ENCODE measurements around the gene MTHFR.
A peak's percentile ranks its signal among the peaks of the same experiment; 100 is the strongest.

Gene MTHFR

DNA sequence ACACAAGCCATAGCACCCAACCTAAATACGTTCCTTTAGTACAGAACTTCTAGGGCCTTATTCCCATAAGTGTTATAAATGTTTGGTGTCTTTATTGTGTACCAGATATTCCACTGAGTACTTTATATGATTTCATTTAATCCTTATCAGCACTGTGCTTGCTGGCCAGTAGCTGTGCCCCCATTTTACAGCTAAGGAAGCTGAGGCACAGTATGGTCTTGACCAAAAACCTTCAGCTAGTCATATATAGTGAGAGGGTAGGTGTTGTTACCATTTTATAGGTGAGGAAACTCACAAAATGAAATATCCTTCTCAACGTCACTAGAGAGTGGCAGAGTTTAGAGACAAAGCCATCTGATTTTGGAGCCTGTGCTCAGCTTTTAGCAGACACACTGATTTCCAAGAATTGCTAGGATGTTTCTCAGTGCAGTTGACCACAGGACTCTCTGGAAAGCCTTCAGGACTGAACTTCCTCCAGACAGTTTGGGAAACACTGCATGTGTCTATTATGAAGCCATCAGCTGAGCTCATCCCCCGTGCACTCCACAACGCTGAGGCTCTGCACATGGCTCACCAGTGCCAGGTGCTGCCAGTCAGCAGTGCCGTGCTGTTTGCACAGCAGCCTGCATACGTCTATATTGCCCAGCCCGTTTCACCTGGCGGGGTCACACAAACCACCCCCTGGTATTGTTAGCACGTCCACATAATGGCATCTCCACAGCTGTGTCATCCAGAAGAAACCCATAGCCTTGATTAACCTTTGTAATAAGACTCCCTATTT is 26.4 kb upstream of the MTHFR start:
- in situ Hi-C loops (cut with HindIII; ENCODE audit: low sequenced_read_pairs), result no loop called here
- TF ChIP-seq, protein P1, sequence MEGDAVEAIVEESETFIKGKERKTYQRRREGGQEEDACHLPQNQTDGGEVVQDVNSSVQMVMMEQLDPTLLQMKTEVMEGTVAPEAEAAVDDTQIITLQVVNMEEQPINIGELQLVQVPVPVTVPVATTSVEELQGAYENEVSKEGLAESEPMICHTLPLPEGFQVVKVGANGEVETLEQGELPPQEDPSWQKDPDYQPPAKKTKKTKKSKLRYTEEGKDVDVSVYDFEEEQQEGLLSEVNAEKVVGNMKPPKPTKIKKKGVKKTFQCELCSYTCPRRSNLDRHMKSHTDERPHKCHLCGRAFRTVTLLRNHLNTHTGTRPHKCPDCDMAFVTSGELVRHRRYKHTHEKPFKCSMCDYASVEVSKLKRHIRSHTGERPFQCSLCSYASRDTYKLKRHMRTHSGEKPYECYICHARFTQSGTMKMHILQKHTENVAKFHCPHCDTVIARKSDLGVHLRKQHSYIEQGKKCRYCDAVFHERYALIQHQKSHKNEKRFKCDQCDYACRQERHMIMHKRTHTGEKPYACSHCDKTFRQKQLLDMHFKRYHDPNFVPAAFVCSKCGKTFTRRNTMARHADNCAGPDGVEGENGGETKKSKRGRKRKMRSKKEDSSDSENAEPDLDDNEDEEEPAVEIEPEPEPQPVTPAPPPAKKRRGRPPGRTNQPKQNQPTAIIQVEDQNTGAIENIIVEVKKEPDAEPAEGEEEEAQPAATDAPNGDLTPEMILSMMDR (IDR thresholded peaks at IDR 0.05; ENCODE audit: low read depth, low read length), result no peak
- no peak overlapping the region for H3K4me3 ChIP-seq (ENCODE audit: low read depth, low read length)
- DNase-seq (ENCODE audit: low read depth, low spot score), result no peak

DNA sequence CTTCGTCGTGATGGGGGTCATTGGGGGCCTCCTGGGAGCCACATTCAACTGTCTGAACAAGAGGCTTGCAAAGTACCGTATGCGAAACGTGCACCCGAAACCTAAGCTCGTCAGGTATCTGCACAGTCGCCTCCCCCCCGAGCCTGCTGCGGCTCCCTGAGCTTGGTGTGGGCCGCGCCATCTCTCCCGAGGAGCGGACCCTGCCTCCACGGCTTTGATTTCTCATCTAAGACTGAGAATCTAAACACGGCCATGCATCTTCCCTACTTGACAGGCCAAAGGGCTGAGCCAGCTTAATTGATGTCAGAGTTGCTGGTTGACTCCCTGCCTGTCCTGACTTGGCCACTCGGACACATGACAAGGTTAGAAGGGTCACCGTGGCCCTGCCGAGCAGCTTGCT is 22.7 kb upstream of the MTHFR start:
- TF ChIP-seq, protein P1 (IDR thresholded peaks at IDR 0.05; ENCODE audit: low read depth, low read length), result no peak
- DNase-seq (ENCODE audit: low read depth, low spot score), result no peak
- in situ Hi-C loops (cut with HindIII; ENCODE audit: low sequenced_read_pairs), result no loop called here
- H3K4me3 ChIP-seq (ENCODE audit: low read depth, low read length), result no peak overlapping the region

DNA sequence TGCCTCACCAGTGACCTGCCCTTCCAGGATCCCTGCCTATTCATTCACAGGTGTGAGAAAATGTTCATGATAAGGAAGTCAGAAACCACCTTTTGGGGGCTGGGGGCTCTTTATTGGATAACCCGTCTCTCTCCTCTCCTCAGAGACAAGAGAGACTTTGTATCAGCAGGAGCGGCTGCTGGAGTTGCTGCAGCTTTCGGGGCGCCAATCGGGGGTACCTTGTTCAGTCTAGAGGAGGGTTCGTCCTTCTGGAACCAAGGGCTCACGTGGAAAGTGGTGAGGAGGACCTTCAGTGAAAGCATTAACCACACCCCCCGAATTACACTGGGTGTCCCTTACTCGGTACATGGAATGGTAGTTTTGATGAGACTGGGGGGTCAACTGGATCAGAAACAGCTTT is 21.2 kb upstream of the MTHFR start:
- no peak overlapping the region for H3K4me3 ChIP-seq (ENCODE audit: low read depth, low read length)
- in situ Hi-C loops (cut with HindIII; ENCODE audit: low sequenced_read_pairs), result no loop called here
- TF ChIP-seq, protein P1 (IDR thresholded peaks at IDR 0.05; ENCODE audit: low read depth, low read length), result no peak
- DNase-seq (ENCODE audit: low read depth, low spot score), result no peak

DNA sequence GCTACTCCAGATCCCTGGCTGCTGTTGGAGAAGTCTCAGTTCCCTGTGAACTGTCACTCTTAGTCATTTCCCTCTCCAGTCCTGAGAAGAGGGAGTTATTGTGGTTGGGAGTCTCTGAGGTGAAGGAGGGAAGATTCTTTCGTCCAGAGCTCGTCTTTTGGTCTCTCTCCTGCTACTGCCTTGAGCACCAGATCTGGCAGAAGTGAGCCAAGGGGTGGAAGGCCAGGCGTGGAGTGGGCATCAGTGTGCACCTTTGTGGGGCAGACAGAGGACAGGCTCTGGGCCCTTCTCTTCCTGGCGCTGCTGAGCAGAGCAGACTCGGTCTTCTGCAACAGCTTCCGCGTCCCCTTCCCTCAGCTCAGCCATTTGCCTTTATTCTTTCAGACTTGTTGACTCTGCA is 19.4 kb upstream of the MTHFR start:
- H3K4me3 ChIP-seq (ENCODE audit: low read depth, low read length), result no peak overlapping the region
- TF ChIP-seq, protein P1 (IDR thresholded peaks at IDR 0.05; ENCODE audit: low read depth, low read length), result no peak
- no peak for DNase-seq (ENCODE audit: low read depth, low spot score)
- in situ Hi-C loops (cut with HindIII; ENCODE audit: low sequenced_read_pairs), result no loop called here

DNA sequence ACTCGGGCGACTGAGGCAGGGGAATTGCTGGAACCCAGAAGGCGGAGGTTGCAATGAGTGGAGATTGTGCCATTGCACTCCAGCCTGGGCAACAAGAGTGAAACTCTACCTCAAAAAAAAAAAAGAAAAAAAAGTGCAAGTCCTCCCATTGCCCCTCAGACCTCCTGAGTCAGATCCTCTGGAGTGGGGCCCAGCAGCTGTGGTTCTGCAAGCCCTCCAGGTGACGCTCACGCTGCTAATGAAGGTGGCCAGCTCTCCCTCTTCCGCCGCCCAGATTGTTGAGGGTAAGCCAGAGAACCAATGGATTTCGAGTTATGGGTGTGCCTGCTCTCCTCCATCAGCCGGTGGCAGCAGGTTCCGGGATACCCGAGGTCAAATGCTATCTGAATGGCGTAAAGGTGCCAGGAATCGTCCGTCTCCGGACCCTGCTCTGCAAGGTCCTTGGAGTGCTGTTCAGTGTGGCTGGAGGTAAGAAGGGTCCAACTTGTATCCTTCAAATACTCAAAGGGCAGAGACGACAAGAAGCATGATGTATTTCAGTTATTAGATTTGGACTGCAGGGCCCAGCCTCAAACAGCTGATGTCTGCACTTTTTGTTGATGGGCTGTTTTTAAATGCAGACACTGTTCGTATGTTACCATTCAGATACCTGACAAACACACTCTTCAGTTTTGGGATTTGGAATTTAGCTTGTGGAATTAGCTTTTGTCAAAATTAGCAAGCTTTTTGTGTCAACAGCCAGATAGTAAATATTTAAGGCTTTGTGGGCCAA is 17.8 kb upstream of the MTHFR start:
- H3K4me3 ChIP-seq (ENCODE audit: low read depth, low read length), result no peak overlapping the region
- in situ Hi-C loops (cut with HindIII; ENCODE audit: low sequenced_read_pairs), result no loop called here
- TF ChIP-seq, protein P1 (IDR thresholded peaks at IDR 0.05; ENCODE audit: low read depth, low read length), result no peak
- DNase-seq (ENCODE audit: low read depth, low spot score), result peak; percentile 28

DNA sequence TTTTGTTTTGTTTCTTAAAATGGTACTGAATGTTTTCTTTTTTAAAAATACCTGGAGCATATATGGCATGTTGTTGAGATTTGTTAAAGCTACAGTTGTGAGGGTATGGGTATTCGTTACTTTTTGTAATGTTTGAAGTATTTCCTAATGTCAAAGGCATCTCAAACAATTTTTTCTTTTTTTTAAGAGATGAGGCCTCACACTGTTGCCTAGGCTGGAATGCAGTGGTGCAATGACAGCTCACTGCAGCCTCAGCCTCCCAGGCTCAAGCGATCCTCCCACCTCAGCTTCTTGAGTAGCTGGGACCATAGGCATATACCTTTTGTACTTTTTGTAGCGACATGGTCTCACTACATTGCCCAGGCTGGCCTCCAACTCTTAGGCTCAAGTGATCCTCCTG is 16.3 kb upstream of the MTHFR start:
- DNase-seq (ENCODE audit: low read depth, low spot score), result peak; percentile 12
- TF ChIP-seq, protein P1 (IDR thresholded peaks at IDR 0.05; ENCODE audit: low read depth, low read length), result no peak
- in situ Hi-C loops (cut with HindIII; ENCODE audit: low sequenced_read_pairs), result no loop called here
- H3K4me3 ChIP-seq (ENCODE audit: low read depth, low read length), result no peak overlapping the region

Measured in astrocyte of the spinal cord (primary cell).